ENCODE data around the gene ERAP2. TPM values are rescaled to one million over a fixed set of nuclear protein-coding genes. Genes with fewer than 3 reads are reported as not detected.
"Not testable (repeated sequence)": the region's sequence is repeated elsewhere in the genome, so short reads cannot be mapped to it uniquely, and the experiment has no call there.

The ERAP2 gene
- total RNA-seq, 3 donors from 2014 or later: 11.2 to 32.2 (median 15.2) TPM

GRCh38 chr5:96871686-96872085 lies 4.6 kb upstream of the ERAP2 start:
- H3K36me3 Mint-ChIP-seq (ENCODE audit: insufficient read depth): no peaks in the 10 kb centered on the region
- no peaks in the 10 kb centered on the region for H3K27me3 Mint-ChIP-seq (ENCODE audit: low read depth)
- ATAC-seq: no peak
- peaks cover 65% of the 10 kb centered on the region for H3K4me1 Mint-ChIP-seq (ENCODE audit: low read depth)
- DNase-seq: no peak
- H3K9me3 Mint-ChIP-seq: no peaks in the 10 kb centered on the region
- H3K4me3 Mint-ChIP-seq: no peak overlapping the region

GRCh38 chr5:96873449-96873848 lies 2.9 kb upstream of the ERAP2 start:
- DNase-seq (no peak), ATAC-seq (no peak)
- Mint-ChIP-seq H3K4me1 (ENCODE audit: low read depth) (peaks cover 72% of the 10 kb centered on the region), H3K9me3 (no peaks in the 10 kb centered on the region), H3K27me3 (ENCODE audit: low read depth) (no peaks in the 10 kb centered on the region), H3K4me3 (peak overlapping the region; percentile 5), H3K36me3 (ENCODE audit: insufficient read depth) (no peaks in the 10 kb centered on the region)

DNA sequence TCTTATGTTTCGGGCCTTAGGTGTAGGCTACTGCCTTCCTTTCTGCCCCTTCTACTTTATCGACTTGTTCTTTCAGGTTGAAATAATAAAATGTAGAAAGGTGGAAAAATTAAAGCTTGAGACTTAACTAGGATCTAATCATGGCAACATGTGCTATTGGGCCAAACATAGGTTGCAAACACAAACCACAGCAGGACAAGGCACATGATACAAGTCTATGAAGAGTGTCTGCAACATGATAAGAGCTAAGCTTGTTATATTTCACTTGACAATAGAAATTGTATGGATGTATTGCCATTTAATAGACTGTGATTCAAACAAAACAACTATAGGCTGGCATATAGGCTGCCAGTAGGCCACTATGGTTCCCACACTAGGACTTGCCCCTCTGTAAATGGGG lies 1.7 kb upstream of the ERAP2 start:
- H3K27me3 Mint-ChIP-seq (ENCODE audit: low read depth): no peaks in the 10 kb centered on the region
- H3K4me3 Mint-ChIP-seq: peak overlapping the region; percentile 93
- no peaks in the 10 kb centered on the region for H3K9me3 Mint-ChIP-seq
- no peak for DNase-seq
- peaks cover under 1% of the 10 kb centered on the region for H3K36me3 Mint-ChIP-seq (ENCODE audit: insufficient read depth)
- peaks cover 69% of the 10 kb centered on the region for H3K4me1 Mint-ChIP-seq (ENCODE audit: low read depth)
- no peak for ATAC-seq

- ATAC-seq: peak; percentile 39
- Mint-ChIP-seq H3K27me3 (ENCODE audit: low read depth) (no peaks in the 10 kb centered on the region), H3K4me1 (ENCODE audit: low read depth) (peaks cover 69% of the 10 kb centered on the region), H3K9me3 (no peaks in the 10 kb centered on the region), H3K36me3 (ENCODE audit: insufficient read depth) (peaks cover 11% of the 10 kb centered on the region), H3K4me3 (peak overlapping the region; percentile 93)
- DNase-seq: peak; percentile 25
Measured at GRCh38 chr5:96875791-96876291, 459 bp upstream of the ERAP2 start.

DNA sequence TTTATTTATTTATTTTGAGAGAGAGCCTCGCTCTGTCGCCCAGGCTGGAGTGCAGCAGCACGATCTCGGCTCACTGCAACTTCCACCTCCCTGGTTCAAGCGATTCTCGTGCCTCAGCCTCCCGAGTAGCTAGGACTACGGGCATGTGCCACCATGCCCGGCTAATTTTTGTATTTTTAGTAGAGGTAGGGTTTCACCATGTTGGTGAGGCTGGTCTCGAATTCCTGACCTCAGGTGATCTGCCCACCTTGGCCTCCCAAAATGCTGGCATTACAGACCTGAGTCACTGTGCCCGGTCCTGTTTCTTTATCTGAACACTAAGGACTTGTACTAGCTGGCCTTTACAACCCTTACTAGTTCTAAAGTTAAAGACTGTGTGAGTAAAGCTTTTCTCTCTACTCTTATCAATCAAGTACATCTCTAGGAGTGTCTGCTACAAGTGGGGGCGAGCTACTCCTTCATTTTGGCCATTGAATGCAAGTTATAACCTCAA lies 723 bp downstream of the ERAP2 start:
- peaks cover 22% of the 10 kb centered on the region for H3K36me3 Mint-ChIP-seq (ENCODE audit: insufficient read depth)
- not testable (repeated sequence) for H3K27me3 Mint-ChIP-seq (ENCODE audit: low read depth); H3K9me3 Mint-ChIP-seq; DNase-seq
- H3K4me3 Mint-ChIP-seq: peak overlapping the region; percentile 93
- peak in 1 of 2 donors; percentile 15 for ATAC-seq
- H3K4me1 Mint-ChIP-seq (ENCODE audit: low read depth): peaks cover 69% of the 10 kb centered on the region

DNA sequence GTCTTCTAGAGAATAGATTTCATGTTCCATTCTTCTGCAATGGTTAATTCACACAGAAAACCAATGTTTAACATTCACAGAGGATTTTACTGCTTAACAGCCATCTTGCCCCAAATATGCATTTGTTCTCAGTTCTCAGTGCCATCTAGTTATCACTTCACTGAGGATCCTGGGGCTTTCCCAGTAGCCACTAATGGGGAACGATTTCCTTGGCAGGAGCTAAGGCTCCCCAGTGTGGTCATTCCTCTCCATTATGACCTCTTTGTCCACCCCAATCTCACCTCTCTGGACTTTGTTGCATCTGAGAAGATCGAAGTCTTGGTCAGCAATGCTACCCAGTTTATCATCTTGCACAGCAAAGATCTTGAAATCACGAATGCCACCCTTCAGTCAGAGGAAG lies 3.4 kb downstream of the ERAP2 start:
- H3K9me3 Mint-ChIP-seq: no peaks in the 10 kb centered on the region
- peaks cover 39% of the 10 kb centered on the region for H3K36me3 Mint-ChIP-seq (ENCODE audit: insufficient read depth)
- DNase-seq (no peak), ATAC-seq (no peak)
- H3K4me3 Mint-ChIP-seq: peak overlapping the region; percentile 55
- H3K27me3 Mint-ChIP-seq (ENCODE audit: low read depth): no peaks in the 10 kb centered on the region
- peaks cover 74% of the 10 kb centered on the region for H3K4me1 Mint-ChIP-seq (ENCODE audit: low read depth)

DNA sequence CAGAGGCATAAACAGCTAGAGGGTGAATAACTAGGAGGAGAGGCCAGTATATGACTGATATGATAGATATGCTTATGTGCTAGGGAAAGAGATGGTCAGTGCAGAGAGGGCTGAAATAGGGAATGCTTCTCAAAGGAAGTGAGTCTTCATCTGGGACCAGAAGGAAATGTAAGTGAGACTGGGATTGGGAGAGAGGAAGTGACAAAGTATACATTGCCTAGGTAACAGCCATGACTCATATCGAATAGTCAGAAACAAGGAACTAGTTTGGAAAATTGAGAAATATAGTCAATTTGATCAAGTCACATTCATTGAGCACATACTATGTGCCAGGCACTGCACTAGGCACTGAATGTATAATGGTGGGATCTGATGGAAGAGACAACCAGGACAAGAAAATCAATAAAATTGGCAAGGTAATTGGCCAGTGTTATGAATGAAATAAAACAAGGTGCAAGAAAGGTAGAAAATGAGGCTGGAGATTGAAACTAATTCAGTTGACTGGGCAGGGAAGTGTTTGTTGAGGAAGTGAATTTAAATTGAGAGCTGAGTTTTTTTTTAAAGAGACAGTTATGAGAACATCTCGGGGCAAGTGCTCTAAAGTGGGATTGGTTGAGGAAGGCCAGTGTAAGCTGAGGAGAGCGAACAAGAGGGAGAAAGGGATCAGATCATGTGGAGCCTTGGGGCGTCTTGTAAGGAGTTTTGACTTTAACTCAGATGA lies 4.3 kb downstream of the ERAP2 start:
- DNase-seq (no peak), ATAC-seq (no peak)
- peaks cover 45% of the 10 kb centered on the region for H3K36me3 Mint-ChIP-seq (ENCODE audit: insufficient read depth)
- H3K4me3 Mint-ChIP-seq: peak overlapping the region; percentile 55
- no peaks in the 10 kb centered on the region for H3K9me3 Mint-ChIP-seq
- H3K4me1 Mint-ChIP-seq (ENCODE audit: low read depth): peaks cover 74% of the 10 kb centered on the region
- no peaks in the 10 kb centered on the region for H3K27me3 Mint-ChIP-seq (ENCODE audit: low read depth)

DNA sequence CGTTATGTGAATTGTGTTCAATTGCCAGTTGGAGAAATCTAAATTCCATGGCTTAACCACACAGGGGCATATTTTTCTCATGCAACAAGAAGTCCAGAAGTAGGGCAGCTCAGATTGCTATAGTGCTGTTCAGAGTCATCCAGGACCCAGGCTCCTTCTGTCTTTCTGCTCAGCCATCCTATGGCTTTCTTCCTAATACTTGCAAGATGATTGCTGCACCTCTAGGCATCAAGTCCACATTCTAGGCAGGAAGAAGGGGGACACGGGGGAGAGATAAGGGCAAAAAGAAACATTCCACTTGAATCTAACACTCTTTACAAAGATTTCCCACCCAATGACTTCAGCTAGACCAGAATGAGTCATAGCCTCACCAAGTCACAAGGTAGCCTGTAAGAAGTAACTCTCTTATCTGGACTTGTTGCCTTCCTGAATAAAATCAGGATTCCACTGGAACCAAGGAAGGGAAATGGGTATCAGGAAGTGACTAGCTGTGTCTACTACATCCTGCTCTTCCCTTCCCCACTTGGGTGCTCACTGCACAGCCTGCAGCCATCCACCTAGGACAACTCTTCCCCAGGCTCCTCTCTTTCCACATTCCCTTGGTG lies 5.3 kb downstream of the ERAP2 start:
- DNase-seq (no peak), ATAC-seq (peak; percentile 47)
- no peaks in the 10 kb centered on the region for H3K27me3 Mint-ChIP-seq (ENCODE audit: low read depth)
- peak overlapping the region; percentile 55 for H3K4me3 Mint-ChIP-seq
- H3K36me3 Mint-ChIP-seq (ENCODE audit: insufficient read depth): peaks cover 49% of the 10 kb centered on the region
- no peaks in the 10 kb centered on the region for H3K9me3 Mint-ChIP-seq
- H3K4me1 Mint-ChIP-seq (ENCODE audit: low read depth): peaks cover 80% of the 10 kb centered on the region

GRCh38 chr5:96883871-96884270 lies 7.6 kb downstream of the ERAP2 start:
- no peak for DNase-seq
- no peaks in the 10 kb centered on the region for H3K9me3 Mint-ChIP-seq
- no peak for ATAC-seq
- no peaks in the 10 kb centered on the region for H3K27me3 Mint-ChIP-seq (ENCODE audit: low read depth)
- H3K4me1 Mint-ChIP-seq (ENCODE audit: low read depth): peaks cover 73% of the 10 kb centered on the region
- H3K36me3 Mint-ChIP-seq (ENCODE audit: insufficient read depth): peaks cover 56% of the 10 kb centered on the region
- H3K4me3 Mint-ChIP-seq: no peak overlapping the region

DNA sequence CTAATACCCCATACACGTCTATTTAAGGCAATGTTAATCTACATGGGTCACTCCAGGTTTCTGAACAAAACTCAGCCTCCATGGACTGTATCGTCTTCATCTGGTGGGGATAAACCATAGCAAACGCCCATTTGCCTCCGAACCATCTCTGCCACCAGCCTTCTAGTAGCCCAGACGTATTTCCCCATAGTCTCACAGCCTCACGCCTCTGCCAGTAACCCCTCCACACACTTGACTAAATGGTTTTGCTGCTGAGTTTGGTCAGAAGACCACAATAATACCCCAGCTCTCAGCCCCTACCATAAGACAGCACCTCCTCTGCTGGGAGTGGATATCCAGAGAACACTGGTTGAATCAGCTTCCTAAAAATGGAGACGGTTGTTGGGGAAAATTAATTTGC lies 8.7 kb downstream of the ERAP2 start:
- no peaks in the 10 kb centered on the region for H3K9me3 Mint-ChIP-seq
- H3K27me3 Mint-ChIP-seq (ENCODE audit: low read depth): no peaks in the 10 kb centered on the region
- no peak for DNase-seq
- H3K36me3 Mint-ChIP-seq (ENCODE audit: insufficient read depth): peaks cover 62% of the 10 kb centered on the region
- H3K4me3 Mint-ChIP-seq: peak overlapping the region; percentile 30
- no peak for ATAC-seq
- H3K4me1 Mint-ChIP-seq (ENCODE audit: low read depth): peaks cover 65% of the 10 kb centered on the region

DNA sequence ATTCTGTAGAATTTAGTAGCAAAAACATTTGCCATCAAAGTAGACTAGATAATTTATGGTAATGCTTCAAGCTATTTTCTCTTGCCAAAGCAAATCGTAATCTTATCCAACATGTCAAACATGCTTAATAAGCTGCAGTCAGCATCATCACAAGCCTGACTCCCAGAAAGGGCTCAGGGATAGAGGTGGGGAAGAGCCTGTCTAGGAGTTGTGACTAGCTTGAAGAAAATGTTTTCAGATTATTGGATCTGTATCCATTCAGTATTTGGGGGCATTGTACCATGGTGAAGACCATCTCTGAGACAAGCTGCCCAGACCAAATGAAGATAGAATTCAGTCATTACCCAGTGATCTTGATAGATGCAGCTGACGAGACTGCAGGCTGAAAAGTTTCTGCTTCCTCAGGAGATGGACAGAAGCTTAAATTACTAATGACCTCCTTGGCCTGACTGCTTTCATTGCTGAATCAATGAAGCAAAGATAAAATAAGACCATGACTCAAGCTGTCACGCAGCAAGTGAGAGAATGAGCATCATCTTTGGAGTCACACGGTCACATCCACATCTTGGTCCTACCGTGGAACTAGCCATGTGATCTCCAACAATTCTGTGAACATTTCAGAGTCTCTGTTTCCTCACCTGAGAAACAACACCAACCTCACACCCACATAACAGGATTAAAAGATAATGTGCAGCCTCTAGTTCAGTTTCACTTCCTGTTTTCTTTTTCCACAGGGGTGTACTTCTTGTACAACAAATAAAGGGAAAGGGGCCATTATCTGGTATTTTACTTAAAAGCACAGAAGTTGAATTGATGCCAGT lies 9.4 kb downstream of the ERAP2 start:
- Mint-ChIP-seq H3K27me3 (ENCODE audit: low read depth) (no peaks in the 10 kb centered on the region), H3K9me3 (no peaks in the 10 kb centered on the region), H3K36me3 (ENCODE audit: insufficient read depth) (peaks cover 57% of the 10 kb centered on the region), H3K4me3 (no peak overlapping the region), H3K4me1 (ENCODE audit: low read depth) (peaks cover 58% of the 10 kb centered on the region)
- no peak for DNase-seq
- ATAC-seq: peak; percentile 81 to 89

DNA sequence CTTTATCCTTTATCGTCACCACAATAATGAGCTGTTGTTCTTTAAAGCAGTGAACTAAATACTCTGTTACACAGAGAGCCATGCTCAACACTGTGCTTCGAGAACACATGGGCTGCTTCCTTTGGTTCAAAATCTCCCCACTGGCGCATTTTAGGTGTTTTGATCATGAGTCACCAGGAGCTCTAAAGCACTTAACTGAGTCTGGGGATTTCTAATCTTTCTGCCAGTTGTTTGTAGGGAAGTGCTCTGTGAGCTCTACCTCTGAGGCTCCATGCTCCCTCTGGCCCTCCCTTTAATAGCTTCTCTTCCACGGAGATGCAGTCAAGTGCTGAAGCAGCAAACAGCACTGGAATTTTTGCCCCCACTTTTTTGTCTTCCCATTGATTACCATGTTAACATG lies 17.0 kb downstream of the ERAP2 start:
- H3K9me3 Mint-ChIP-seq: no peaks in the 10 kb centered on the region
- peak; percentile 15 for DNase-seq
- ATAC-seq: peak; percentile 47 to 63

GRCh38 chr5:96896276-96896675 lies 20.0 kb downstream of the ERAP2 start:
- peak; percentile 32 for DNase-seq
- ATAC-seq: peak; percentile 75 to 76
- Mint-ChIP-seq H3K4me1 (ENCODE audit: low read depth) (peaks cover 56% of the 10 kb centered on the region), H3K36me3 (ENCODE audit: insufficient read depth) (peaks cover 46% of the 10 kb centered on the region), H3K9me3 (no peaks in the 10 kb centered on the region), H3K27me3 (ENCODE audit: low read depth) (no peaks in the 10 kb centered on the region), H3K4me3 (peak overlapping the region; percentile 84)

More for the DNA sequence above, 17.0 kb downstream of the ERAP2 start:
- no peak overlapping the region for H3K4me3 Mint-ChIP-seq
- peaks cover 48% of the 10 kb centered on the region for H3K4me1 Mint-ChIP-seq (ENCODE audit: low read depth)
- no peaks in the 10 kb centered on the region for H3K27me3 Mint-ChIP-seq (ENCODE audit: low read depth)
- peaks cover 44% of the 10 kb centered on the region for H3K36me3 Mint-ChIP-seq (ENCODE audit: insufficient read depth)

GRCh38 chr5:96896806-96897205 lies 20.5 kb downstream of the ERAP2 start:
- Mint-ChIP-seq H3K36me3 (ENCODE audit: insufficient read depth) (peaks cover 52% of the 10 kb centered on the region), H3K27me3 (ENCODE audit: low read depth) (no peaks in the 10 kb centered on the region), H3K9me3 (no peaks in the 10 kb centered on the region), H3K4me3 (peak overlapping the region; percentile 84), H3K4me1 (ENCODE audit: low read depth) (peaks cover 56% of the 10 kb centered on the region)
- ATAC-seq (peak; percentile 47 to 66), DNase-seq (no peak)
